Measurements from ENCODE around the gene ANKRD42.

DNA sequence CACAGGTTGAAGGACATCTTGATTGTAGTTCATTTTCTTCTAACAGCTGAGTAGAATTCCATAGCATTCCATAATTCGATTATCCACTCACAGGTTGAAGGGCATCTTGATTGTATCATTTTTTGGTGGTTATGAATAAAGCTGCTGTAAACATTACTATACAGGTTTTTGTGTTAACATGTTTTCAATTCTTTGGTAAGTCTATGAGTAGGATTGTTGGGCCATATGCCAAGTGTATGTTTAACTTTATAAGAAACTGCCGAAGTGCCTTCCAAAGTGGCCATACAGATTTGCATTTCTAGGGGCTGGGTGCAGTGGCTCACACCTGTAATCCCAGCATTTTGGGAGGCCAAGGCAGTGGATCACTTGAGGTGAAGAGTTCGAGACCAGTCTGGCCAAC, 44.6 kb downstream of the ANKRD42 start:
- no peak for TF ChIP-seq ZNF214 (tag by site-specific recombination; IDR thresholded peaks at IDR 0.05; ENCODE audit: borderline replicate concordance)
- no peak for TF ChIP-seq ZNF580 (tag by site-specific recombination; IDR thresholded peaks at IDR 0.05)
- TF ChIP-seq, protein P1, sequence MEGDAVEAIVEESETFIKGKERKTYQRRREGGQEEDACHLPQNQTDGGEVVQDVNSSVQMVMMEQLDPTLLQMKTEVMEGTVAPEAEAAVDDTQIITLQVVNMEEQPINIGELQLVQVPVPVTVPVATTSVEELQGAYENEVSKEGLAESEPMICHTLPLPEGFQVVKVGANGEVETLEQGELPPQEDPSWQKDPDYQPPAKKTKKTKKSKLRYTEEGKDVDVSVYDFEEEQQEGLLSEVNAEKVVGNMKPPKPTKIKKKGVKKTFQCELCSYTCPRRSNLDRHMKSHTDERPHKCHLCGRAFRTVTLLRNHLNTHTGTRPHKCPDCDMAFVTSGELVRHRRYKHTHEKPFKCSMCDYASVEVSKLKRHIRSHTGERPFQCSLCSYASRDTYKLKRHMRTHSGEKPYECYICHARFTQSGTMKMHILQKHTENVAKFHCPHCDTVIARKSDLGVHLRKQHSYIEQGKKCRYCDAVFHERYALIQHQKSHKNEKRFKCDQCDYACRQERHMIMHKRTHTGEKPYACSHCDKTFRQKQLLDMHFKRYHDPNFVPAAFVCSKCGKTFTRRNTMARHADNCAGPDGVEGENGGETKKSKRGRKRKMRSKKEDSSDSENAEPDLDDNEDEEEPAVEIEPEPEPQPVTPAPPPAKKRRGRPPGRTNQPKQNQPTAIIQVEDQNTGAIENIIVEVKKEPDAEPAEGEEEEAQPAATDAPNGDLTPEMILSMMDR (tag by site-specific recombination; IDR thresholded peaks at IDR 0.05): no peak
- TF ChIP-seq ZNF10 (tag by site-specific recombination; IDR thresholded peaks at IDR 0.05): no peak
- TF ChIP-seq SALL2 (tag by site-specific recombination; IDR thresholded peaks at IDR 0.05; ENCODE audit: borderline replicate concordance): no peak
- TF ChIP-seq KLF16 (tag by site-specific recombination; IDR thresholded peaks at IDR 0.05): no peak
- no peak for TF ChIP-seq ZBTB8A (tag by site-specific recombination; IDR thresholded peaks at IDR 0.05)
- TF ChIP-seq ZNF704 (tag by site-specific recombination; IDR thresholded peaks at IDR 0.05): no peak
- no peak for TF ChIP-seq ZNF138 (tag by site-specific recombination; IDR thresholded peaks at IDR 0.05; ENCODE audit: borderline replicate concordance)
